Gastrocnemius medialis (tissue), 4 donors: ENCODE results near the gene SLC9A6. TPM values are rescaled to one million over a fixed set of nuclear protein-coding genes. Genes with fewer than 3 reads are reported as not detected.

Experiments
- ATAC-seq, 2 donors: fragments of 150-250 bp; one replicate each; pipeline ENCODE4 v1.9.1; 2016
- DNase-seq, 2 donors: peaks; one replicate each; pipeline ENCODE4 v3.0.0-alpha.2; 2019
- H3K27ac ChIP-seq, 4 donors: fragments of 200-600 bp; sonication (generic); 1 replicate in 1 of 4; 2 replicates in 3 of 4; pipeline ENCODE4 v1.5.1; 2016 to 2018; ENCODE audit warnings: mild to moderate bottlenecking in 2 of 4, moderate library complexity in 1 of 4
- H3K27me3 ChIP-seq, 3 donors: fragments of 200-600 bp; sonication (generic) in 2 of 3; 1 replicate in 1 of 3; 2 replicates in 2 of 3; pipeline versions ENCODE4 v1.5.1 to v1.6.0; 2016 to 2019; ENCODE audit warnings: mild to moderate bottlenecking in 1 of 3, moderate library complexity in 1 of 3
- H3K36me3 ChIP-seq, 2 donors: fragments of 200-600 bp; sonication (generic) in 1 of 2; one replicate each; pipeline ENCODE4 v1.5.1; 2017 to 2018
- H3K4me1 ChIP-seq, 2 donors: fragments of 200-600 bp; sonication (generic) in 1 of 2; one replicate each; pipeline ENCODE4 v1.5.1; 2016 to 2017; ENCODE audit warnings: mild to moderate bottlenecking in 2 of 2
- H3K4me3 ChIP-seq, 4 donors: fragments of 200-600 bp; sonication (generic) in 3 of 4; 1 replicate in 1 of 4; 2 replicates in 3 of 4; pipeline ENCODE4 v1.5.1; 2016 to 2019; ENCODE audit warnings: mild to moderate bottlenecking in 2 of 4
- H3K9me3 ChIP-seq, 3 donors: fragments of 200-600 bp; sonication (generic) in 2 of 3; 1 replicate in 1 of 3; 2 replicates in 2 of 3; pipeline ENCODE4 v1.5.1; 2016 to 2019
- POLR2A ChIP-seq, 2 donors: fragments of 450-650 bp; IDR thresholded peaks; one replicate each; pipeline ENCODE4 v1.6.1; 2017; ENCODE audit warnings: antibody characterized with exemption in 2 of 2, mild to moderate bottlenecking in 2 of 2, moderate library complexity in 2 of 2
- in situ Hi-C, 4 donors: fragments of 200-750 bp; cut with MboI; loops; one replicate each; pipeline versions ENCODE4 v1.15.0 to v1.8.0; 2017; ENCODE audit warnings: low sequenced_read_pairs in 4 of 4
- intact Hi-C: fragments of 100-400 bp; cut with DNase I; formaldehyde crosslinking; loops from one replicate; pipeline ENCODE4 v1.15.1; 2023; ENCODE audit warnings: low total_unique reads
- total RNA-seq, 4 donors: library from RNA; depleted of rRNA; stranded (reverse); fragments of >200 nt; gene quantifications; one replicate each; pipeline versions ENCODE4 v1.1.0 to v1.2.3, GENCODE V29; 2016
- TF ChIP-seq, protein P1 (sequence below), 5 experiments: fragments of 450-650 bp in 3 of 5; fragments of 200-600 bp in 2 of 5; sonication (generic) in 2 of 5; IDR thresholded peaks in 4 of 5; conservative IDR thresholded peaks in 1 of 5; 1 replicate in 4 of 5; 2 replicates in 1 of 5; pipeline ENCODE4 v1.5.1; 2016 to 2019; ENCODE audit warnings: antibody characterized with exemption in 5 of 5, mild to moderate bottlenecking in 3 of 5, moderate library complexity in 3 of 5

The SLC9A6 gene
- total RNA-seq, 4 donors from 2014 or later: 13.3 to 18.7 (median 15.2) TPM

DNA sequence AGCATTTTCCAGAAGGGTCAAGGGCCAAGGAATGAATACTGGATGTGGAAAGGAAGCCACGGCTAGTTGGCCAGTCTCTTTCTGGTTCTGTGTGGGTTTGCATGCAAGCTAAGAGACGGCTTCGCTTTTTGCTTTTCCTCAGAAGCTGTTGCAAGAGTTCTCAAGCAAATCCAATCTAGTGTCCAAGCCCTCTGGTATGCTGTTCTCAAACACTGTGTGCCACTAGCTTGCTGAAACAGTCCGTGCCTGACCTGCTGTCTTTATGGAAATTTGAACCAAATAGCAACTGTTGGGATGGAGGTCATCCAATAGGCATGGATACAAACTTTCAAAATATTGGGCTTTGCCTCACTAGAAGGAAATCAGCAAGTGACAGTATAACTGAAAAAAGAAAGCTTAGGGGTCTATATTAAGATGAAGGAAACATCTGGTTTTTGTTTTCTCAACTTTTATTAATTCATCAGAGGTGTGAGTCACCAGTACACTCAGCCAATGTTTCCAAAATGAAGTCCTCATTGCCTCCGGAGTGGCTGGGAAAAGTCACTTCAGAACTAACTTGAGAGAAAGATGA, 70.5 kb downstream of the SLC9A6 start:
- Histone ChIP-seq H3K4me3 (peak overlapping the region in 3 of 4 donors; percentile 20 to 35 (median 22)), H3K4me1 (peaks cover 8 to 15% of the 10 kb centered on the region in 2 donors), H3K27me3 (no peaks in the 10 kb centered on the region), H3K9me3 (no peaks in the 10 kb centered on the region), H3K27ac (peak overlapping the region; percentile 70 to 86 (median 82)), H3K36me3 (no peaks in the 10 kb centered on the region)
- intact Hi-C loops: loop anchor here (2.0 to 5.0 kb wide), 3 partner anchors 25 to 147 kb away; partner anchors contain the start of gene FHL1
- ATAC-seq (peak; percentile 97 to 98), DNase-seq (peak; percentile 47 to 63)
- in situ Hi-C loops: no loop called here
- TF ChIP-seq, protein P1, sequence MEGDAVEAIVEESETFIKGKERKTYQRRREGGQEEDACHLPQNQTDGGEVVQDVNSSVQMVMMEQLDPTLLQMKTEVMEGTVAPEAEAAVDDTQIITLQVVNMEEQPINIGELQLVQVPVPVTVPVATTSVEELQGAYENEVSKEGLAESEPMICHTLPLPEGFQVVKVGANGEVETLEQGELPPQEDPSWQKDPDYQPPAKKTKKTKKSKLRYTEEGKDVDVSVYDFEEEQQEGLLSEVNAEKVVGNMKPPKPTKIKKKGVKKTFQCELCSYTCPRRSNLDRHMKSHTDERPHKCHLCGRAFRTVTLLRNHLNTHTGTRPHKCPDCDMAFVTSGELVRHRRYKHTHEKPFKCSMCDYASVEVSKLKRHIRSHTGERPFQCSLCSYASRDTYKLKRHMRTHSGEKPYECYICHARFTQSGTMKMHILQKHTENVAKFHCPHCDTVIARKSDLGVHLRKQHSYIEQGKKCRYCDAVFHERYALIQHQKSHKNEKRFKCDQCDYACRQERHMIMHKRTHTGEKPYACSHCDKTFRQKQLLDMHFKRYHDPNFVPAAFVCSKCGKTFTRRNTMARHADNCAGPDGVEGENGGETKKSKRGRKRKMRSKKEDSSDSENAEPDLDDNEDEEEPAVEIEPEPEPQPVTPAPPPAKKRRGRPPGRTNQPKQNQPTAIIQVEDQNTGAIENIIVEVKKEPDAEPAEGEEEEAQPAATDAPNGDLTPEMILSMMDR (IDR thresholded peaks at IDR 0.05 in 4 of 5, conservative IDR thresholded peaks at IDR 0.05 in 1 of 5): no peak
- peak in 1 of 2 donors; percentile 45 for TF ChIP-seq POLR2A (IDR thresholded peaks at IDR 0.05)

DNA sequence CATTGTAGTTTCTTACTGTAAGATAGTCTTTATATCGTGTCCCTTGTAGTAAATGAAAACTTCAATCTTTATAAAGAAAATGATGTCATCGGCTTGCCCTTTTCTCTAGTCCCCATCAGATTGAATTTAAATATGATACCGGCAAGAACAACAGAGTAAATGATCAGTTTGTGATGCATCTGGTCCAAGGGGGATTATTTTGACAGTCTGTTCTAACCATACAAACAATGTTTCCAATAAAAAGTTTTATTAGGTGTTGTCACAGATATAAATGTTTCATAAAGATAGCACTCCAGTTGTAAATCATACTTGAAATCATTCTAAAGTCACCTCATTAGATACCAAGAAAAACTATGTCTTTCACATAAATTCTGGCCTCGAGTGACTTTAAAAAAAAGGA, 72.3 kb downstream of the SLC9A6 start:
- no peaks in the 10 kb centered on the region for H3K27me3 ChIP-seq
- ATAC-seq (no peak), DNase-seq (no peak)
- intact Hi-C loops: loop anchor here (5.0 kb wide), 2 partner anchors 90 to 145 kb away; partner anchors contain the start of gene FHL1
- H3K27ac ChIP-seq: peak overlapping the region in 3 of 4 donors; percentile 16 to 80 (median 70)
- peaks cover 8 to 15% of the 10 kb centered on the region in 2 donors for H3K4me1 ChIP-seq
- TF ChIP-seq, protein P1 (IDR thresholded peaks at IDR 0.05 in 4 of 5, conservative IDR thresholded peaks at IDR 0.05 in 1 of 5): no peak
- TF ChIP-seq POLR2A (IDR thresholded peaks at IDR 0.05): no peak
- no peaks in the 10 kb centered on the region for H3K9me3 ChIP-seq
- H3K36me3 ChIP-seq: no peaks in the 10 kb centered on the region
- in situ Hi-C loops: no loop called here
- H3K4me3 ChIP-seq: no peak overlapping the region

DNA sequence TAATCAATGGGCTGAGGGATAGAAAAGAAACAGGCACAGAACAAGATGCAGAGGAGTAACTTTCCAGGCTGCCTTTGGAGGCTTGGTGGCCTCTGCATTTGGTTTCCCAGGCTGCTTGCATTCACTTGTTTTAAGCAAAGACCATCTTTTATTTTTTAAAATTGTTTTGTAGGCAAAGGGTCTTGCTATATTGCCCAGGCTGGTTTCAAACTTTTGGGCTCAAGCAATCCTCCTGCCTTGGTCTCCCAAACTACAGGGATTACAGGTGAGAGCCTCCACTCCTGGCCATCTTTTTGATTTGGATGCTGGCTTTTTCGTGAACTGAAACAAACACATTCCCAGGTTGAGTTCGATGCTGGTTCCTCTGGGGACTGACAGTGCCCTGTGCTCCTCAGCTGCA, 74.1 kb downstream of the SLC9A6 start:
- Histone ChIP-seq H3K4me1 (peaks cover 8 to 15% of the 10 kb centered on the region in 2 donors), H3K27me3 (no peaks in the 10 kb centered on the region), H3K4me3 (no peak overlapping the region), H3K36me3 (no peaks in the 10 kb centered on the region), H3K9me3 (no peaks in the 10 kb centered on the region), H3K27ac (no peak overlapping the region)
- in situ Hi-C loops (no loop called here), intact Hi-C loops (loop anchor here (5.0 kb wide), 2 partner anchors 88 to 143 kb away; partner anchors contain the start of gene FHL1)
- TF ChIP-seq, protein P1 (IDR thresholded peaks at IDR 0.05 in 4 of 5, conservative IDR thresholded peaks at IDR 0.05 in 1 of 5): no peak
- no peak for TF ChIP-seq POLR2A (IDR thresholded peaks at IDR 0.05)
- ATAC-seq (no peak), DNase-seq (no peak)

DNA sequence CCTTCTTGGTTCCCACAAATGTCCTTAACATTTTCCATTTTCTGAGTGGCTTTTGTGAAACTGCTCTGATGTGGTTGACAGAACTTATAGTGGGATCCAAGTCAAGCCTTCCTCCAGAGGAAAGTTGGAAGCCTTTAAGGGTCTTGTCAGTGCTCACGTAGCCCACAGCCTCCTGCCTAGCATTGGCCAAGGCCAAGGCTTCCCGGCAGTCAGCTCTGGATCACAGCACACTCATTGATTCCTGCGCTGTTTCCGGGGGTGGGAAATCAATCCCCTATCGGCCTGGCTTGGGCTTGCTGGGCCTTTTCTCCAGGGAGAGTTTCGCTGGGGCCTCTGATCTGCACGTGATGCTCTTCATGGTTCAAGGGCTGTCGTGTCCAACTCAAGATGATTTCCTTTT, 76.1 kb downstream of the SLC9A6 start:
- Histone ChIP-seq H3K4me3 (no peak overlapping the region), H3K9me3 (no peaks in the 10 kb centered on the region), H3K27me3 (no peaks in the 10 kb centered on the region), H3K4me1 (peaks cover 2 to 4% of the 10 kb centered on the region in 2 donors), H3K27ac (peak overlapping the region in 3 of 4 donors; percentile 5 to 40 (median 24)), H3K36me3 (no peaks in the 10 kb centered on the region)
- TF ChIP-seq, protein P1 (IDR thresholded peaks at IDR 0.05 in 4 of 5, conservative IDR thresholded peaks at IDR 0.05 in 1 of 5): no peak
- no peak for TF ChIP-seq POLR2A (IDR thresholded peaks at IDR 0.05)
- no peak for ATAC-seq
- in situ Hi-C loops: no loop called here
- intact Hi-C loops: no loop called here
- no peak for DNase-seq
